Stimulated activated CD8-positive, alpha-beta memory T cell treated with anti-CD3 and anti-CD28 coated beads, Interleukin-12 subunit alpha, Interleukin-12 subunit beta, amount 100 ng/mL, for 1 hour (primary cell): ENCODE measurements around the gene DGAT2.
"Not testable (repeated sequence)": the region's sequence is repeated elsewhere in the genome, so short reads cannot be mapped to it uniquely, and the experiment has no call there.

ENCODE experiments used
- DNase-seq: peaks from one replicate; pipeline ENCODE4 v3.0.0-alpha.2; 2020; ENCODE audit warnings: low read depth

DGAT2 gene

DNA sequence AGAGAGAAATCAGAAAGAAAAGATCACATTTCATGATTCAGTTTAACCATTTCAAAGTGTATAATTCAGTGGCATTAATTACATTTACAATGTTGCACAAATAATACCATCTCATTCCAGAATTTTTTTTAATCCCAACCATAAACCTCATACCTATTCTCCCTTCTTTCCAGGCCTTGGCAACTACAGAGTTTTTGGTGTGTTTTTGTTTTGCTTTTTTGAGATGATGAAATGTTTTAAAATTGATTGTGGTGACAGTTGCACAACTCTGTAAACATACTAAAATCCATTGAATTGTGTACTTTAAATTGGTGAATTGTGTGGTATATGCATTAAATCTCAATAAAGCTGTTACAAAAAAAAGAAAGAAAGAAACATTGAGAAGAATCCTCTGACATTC lies 13.6 kb upstream of the DGAT2 start:
- not testable (repeated sequence) for DNase-seq

DNA sequence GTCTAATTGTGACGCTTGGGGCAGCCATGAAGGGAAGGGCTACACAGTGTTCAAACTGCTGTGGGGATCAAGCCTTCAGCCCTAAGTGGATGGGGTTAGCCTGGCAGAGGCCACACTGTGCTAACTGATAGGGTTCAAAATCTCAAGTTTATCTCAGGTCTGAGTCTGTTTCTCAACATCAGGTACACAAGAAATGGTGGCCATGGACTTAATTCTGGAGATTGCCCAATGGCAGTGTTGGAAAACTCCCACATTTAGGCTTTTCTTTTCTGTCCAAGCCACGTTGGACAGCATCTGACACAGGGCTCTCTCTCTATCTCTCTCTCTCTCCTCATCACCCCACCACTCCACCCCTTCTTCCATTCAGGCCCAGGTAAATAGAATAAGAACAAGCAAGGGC lies 10.9 kb upstream of the DGAT2 start:
- DNase-seq: no peak

DNA sequence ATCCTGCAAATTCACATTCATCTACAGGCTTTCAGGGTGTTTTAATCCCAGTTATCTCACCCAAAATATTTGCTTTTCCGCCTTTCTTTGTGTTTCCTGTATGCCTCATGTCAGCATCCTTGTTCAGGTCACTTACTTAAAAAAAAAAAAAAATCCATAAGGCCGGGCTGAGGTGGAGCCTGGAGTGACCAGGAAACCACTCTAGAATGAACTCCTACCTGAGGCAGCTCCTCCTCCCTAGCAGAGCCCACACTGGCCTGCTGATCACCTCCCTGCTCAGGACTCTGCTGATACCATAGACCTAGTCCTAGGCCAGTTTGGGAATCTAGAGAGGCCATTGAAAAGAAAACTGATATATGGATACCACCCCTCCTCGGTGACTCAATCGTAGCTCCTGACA lies 8.7 kb upstream of the DGAT2 start:
- DNase-seq: no peak

DNA sequence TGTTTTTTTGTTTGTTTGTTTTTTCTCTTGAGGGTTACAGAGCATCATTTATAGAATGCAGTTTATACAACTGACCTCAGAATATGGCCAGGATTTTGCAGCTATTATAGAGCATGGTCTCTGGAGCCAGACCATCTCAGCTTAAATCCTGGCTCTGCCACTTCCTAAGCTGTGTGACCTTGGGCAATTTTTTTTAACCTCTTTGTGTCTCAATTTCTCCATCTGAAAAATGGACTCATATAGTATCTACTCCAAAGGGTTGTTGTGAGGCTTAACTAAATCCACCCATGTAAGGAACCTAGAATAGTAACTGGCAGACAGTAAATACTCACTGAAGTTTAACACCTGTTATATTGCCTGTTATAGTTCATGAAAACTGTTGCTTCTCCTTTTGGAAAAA lies 8.3 kb upstream of the DGAT2 start:
- no peak for DNase-seq

GRCh38 chr11:75760710-75761493 lies 7.7 kb upstream of the DGAT2 start:
- DNase-seq: no peak

GRCh38 chr11:75762158-75762557 lies 6.4 kb upstream of the DGAT2 start:
- no peak for DNase-seq

DNA sequence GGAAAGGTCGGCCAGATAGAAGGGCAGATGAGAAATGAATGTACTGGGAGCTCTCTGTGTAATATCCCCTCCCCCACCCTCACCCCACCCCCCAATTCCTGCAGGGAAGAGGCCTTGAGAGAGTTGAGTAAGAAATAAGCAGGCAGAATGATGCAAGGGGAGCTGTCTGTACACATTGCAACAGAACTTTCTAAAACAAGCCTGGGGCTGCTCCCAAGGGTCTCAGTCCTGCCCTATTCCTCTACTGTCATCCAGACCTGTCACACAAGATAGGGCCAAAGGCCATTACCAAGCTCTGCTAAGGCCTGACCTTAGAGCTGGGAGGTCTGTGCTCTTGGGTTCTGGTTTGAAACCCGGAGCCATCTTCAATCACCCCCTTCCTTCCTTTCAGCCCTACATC lies 5.7 kb upstream of the DGAT2 start:
- no peak for DNase-seq

- DNase-seq: no peak
Observed at GRCh38 chr11:75763846-75764245, 4.7 kb upstream of the DGAT2 start.

GRCh38 chr11:75765116-75765515 lies 3.5 kb upstream of the DGAT2 start:
- no peak for DNase-seq

DNA sequence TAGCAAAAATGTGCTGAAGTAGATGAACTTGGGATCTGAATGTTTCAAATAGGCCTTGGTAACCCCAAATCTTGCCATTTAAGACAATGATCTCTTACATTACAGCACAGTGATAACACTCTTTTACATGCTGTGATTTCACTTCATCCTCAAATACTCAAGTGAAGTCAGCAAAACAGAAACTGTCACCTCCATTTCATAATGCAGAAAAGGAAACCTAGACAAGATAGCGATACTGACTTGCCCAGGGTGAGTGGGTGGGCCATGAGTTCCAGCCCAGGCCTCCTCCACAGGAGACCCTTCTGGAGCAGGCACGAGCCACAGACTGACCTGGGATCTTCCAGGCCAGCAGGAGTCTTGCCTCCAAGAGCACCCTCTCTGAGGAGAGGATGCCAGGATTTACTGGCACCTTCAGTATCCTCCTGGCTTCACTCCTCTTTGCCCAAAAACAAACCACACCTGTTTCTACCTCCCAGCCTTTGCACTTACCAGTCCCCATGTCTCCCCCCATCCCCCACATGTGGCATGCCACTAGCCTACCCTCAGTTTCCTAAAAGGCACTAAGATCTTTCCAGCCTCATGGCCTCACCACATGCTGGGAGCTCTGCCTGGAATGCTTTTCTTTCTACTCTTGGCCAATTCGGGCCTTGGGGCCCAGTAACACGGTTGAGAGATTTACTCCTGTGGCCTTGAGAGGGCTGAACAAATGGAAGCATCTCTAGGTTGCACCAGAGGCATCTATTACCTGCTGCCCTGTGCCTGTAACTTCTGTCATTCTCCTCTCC lies 1.9 kb upstream of the DGAT2 start:
- no peak for DNase-seq

- no peak for DNase-seq
Observed at GRCh38 chr11:75767228-75767572, 1.4 kb upstream of the DGAT2 start.

DNA sequence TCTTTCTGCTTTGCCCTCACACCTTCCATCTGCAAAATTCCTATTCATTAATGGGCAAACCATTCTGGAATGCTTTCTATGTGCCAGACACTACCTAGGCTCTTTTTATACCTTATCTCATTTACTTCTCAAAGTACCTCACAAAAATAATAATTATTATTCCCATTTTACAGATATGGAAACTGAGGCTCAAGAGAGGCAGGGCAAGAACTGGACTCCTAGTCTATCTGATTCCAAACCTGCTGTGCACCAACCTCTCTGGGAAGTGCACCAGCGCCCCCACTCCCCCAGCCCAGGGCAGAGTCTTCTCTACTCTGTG lies 826 bp upstream of the DGAT2 start:
- DNase-seq: no peak

GRCh38 chr11:75768909-75769771 lies 562 bp downstream of the DGAT2 start:
- DNase-seq: no peak

GRCh38 chr11:75770102-75770501 lies 1.5 kb downstream of the DGAT2 start:
- no peak for DNase-seq

DNA sequence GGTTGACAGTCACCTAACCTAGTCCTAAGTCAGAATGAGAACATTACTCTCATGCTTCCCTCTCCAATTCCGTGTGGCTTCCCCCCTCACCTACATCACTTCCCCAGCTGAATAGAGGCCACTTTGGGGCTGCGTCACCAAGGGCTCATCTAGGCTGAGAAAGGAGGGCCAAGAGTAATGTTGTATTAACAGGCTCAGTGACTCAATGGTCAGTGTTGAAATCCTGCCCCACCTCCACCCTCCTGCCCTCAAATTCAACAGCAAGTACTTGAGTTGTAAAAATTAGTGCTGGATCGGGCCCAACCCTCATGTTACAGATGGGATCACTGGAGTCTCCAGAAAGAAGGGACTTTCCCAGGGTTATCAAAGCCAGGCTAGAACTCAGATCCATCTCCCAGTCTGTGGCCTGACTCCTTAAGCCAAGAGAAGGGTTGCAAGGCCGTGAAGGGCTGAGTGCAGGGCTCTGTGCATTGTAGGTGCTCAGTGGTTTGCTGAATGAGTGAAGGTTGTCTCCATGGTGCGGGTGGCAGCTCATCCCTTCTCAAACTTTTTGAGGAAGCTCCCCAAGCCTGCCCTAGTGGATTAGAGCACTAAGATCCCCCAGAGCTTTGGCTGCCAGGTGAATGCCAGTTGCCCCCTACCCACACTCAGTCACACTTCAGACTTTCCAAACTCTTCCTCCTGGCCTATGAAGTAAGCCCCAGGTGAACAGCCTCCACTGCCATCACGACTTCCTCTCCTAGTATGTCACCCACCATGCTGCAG lies 3.2 kb downstream of the DGAT2 start:
- no peak for DNase-seq

- no peak for DNase-seq
Observed at GRCh38 chr11:75773595-75774353, 5.2 kb downstream of the DGAT2 start.

- no peak for DNase-seq
Observed at GRCh38 chr11:75775056-75775455, 6.5 kb downstream of the DGAT2 start.

GRCh38 chr11:75776546-75776945 lies 8.0 kb downstream of the DGAT2 start:
- no peak for DNase-seq

DNA sequence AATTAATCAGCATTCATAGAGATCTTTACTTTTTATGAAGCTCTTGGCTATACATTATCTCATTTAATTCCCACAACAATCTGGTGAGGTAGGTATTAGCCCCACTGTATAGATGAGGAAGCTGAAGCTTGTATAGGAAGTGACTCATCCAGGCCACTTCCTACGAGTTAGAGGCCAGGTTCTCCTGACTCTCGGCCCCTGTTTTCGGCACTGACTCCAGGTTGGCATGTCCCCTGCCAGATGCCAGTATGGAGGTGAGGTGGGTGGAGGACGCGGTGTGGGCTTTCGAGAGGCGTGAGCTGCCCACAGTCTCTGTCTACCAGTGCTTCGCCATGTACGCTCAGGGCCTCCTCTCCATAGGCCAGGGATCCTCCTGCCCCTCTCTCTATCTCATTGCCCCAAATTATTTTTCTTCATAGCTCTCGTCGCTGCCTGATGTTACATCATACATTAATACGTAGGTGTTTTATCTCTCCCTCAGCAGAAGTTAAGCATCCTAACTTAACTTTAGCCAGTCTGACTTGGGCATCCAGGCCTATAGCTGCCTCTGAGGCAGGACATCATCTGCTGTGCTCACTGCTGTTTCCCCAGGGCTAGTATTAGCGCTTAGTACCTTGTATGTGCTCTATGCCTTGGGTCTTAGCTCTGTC lies 9.0 kb downstream of the DGAT2 start:
- DNase-seq: no peak

DNA sequence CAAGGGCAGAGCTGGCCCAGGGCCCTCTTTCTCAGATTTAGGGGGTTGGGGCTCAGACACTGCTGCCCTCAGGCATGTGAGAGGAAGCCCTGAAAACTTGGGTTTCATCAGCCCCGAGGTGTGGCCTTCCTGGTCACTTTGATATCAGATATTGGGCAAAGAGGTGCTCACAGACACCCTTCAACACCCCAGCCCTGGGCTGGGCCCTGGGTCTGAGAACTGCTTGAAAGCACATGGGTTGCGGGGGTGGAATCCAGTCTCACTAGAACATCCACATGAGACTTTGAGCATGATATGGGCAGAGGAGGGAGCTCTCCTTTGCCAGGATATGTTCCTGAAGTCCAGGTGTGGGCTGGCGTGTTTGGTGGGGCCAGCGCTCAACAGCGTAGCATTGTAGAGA lies 10.4 kb downstream of the DGAT2 start:
- DNase-seq: no peak

- DNase-seq: no peak
Observed at GRCh38 chr11:75779960-75780359, 11.4 kb downstream of the DGAT2 start.
